Measurements from ENCODE around the gene ANKRD30A.
"Not testable (repeated sequence)": the region's sequence is repeated elsewhere in the genome, so short reads cannot be mapped to it uniquely, and the experiment has no call there.

The ANKRD30A gene

GRCh38 chr10:37125921-37126320, 523 bp downstream of the ANKRD30A start:
- H3K27ac ChIP-seq: no peak overlapping the region
- no peak for DNase-seq (ENCODE audit: low spot score)
- no peak overlapping the region for H3K4me3 ChIP-seq
- TF ChIP-seq, protein P1, sequence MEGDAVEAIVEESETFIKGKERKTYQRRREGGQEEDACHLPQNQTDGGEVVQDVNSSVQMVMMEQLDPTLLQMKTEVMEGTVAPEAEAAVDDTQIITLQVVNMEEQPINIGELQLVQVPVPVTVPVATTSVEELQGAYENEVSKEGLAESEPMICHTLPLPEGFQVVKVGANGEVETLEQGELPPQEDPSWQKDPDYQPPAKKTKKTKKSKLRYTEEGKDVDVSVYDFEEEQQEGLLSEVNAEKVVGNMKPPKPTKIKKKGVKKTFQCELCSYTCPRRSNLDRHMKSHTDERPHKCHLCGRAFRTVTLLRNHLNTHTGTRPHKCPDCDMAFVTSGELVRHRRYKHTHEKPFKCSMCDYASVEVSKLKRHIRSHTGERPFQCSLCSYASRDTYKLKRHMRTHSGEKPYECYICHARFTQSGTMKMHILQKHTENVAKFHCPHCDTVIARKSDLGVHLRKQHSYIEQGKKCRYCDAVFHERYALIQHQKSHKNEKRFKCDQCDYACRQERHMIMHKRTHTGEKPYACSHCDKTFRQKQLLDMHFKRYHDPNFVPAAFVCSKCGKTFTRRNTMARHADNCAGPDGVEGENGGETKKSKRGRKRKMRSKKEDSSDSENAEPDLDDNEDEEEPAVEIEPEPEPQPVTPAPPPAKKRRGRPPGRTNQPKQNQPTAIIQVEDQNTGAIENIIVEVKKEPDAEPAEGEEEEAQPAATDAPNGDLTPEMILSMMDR (IDR thresholded peaks at IDR 0.05): no peak

GRCh38 chr10:37146443-37146842, 21.0 kb downstream of the ANKRD30A start:
- Histone ChIP-seq H3K4me3 (no peak overlapping the region), H3K27ac (no peak overlapping the region)
- TF ChIP-seq, protein P1 (IDR thresholded peaks at IDR 0.05): no peak
- DNase-seq (ENCODE audit: low spot score): no peak

- DNase-seq (ENCODE audit: low spot score); H3K4me3 ChIP-seq; H3K27ac ChIP-seq: not testable (repeated sequence)
Measured at GRCh38 chr10:37162430-37162829, 37.0 kb downstream of the ANKRD30A start.

- peak; percentile 69 for DNase-seq (ENCODE audit: low spot score)
- H3K4me3 ChIP-seq, H3K27ac ChIP-seq: not testable (repeated sequence)
Measured at GRCh38 chr10:37171945-37172344, 46.5 kb downstream of the ANKRD30A start.

GRCh38 chr10:37178296-37178695, 52.9 kb downstream of the ANKRD30A start:
- not testable (repeated sequence) for H3K27ac ChIP-seq, H3K4me3 ChIP-seq
- peak; percentile 55 for DNase-seq (ENCODE audit: low spot score)

- DNase-seq (ENCODE audit: low spot score); H3K27ac ChIP-seq; H3K4me3 ChIP-seq: not testable (repeated sequence)
Measured at GRCh38 chr10:37182719-37183118, 57.3 kb downstream of the ANKRD30A start.

DNA sequence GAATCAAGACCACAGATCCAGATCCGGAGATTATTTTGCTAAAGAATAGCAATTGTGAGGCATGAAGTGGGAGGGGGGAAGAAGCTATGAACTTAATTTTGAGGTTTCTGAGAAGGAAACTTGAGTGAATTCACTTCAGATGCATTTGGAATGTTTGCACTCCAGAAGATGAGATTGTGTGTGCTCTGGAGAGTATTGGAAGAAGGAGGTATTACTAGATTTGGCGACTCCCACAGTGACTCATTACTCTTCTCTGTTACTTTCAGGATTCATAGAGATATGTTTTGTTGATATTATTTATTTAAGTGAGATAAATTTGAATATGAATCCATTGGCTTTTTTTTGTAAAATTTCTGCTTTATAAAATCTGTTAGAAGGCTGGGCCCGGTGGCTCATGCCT, 80.7 kb downstream of the ANKRD30A start:
- TF ChIP-seq, protein P1 (IDR thresholded peaks at IDR 0.05): no peak
- H3K27ac ChIP-seq: no peak overlapping the region
- no peak for DNase-seq (ENCODE audit: low spot score)
- H3K4me3 ChIP-seq: no peak overlapping the region

- no peak for DNase-seq (ENCODE audit: low spot score)
- H3K4me3 ChIP-seq: no peak overlapping the region
- TF ChIP-seq, protein P1 (IDR thresholded peaks at IDR 0.05): no peak
- H3K27ac ChIP-seq: no peak overlapping the region
Measured at GRCh38 chr10:37220866-37221265, 95.5 kb downstream of the ANKRD30A start.

DNA sequence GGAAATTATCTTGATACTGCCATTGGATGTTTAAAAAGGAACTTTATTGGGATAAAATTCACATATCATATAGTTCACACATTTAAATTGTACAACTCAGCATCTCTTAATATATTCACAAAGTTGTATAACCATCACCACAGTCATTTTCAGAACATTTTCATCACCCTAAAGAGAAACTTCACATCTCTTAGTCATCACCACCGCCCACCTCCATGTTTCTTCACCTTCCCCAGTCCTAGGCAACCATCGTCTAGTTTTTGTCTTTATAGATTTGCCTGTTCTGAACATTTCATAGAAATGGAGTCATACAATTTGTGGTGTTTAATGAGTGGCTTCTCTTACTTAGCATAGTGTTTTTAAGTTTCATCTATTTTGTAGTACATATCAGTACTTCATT, 96.6 kb downstream of the ANKRD30A start:
- H3K27ac ChIP-seq: no peak overlapping the region
- H3K4me3 ChIP-seq: no peak overlapping the region
- no peak for DNase-seq (ENCODE audit: low spot score)
- TF ChIP-seq, protein P1 (IDR thresholded peaks at IDR 0.05): no peak

Data from coronary artery (tissue), 2 donors.